ENCODE data around the gene SFTA2. TPM values are rescaled to one million over a fixed set of nuclear protein-coding genes. Genes with fewer than 3 reads are reported as not detected.

The SFTA2 gene
- polyA plus RNA-seq, 2 of the 4 experiments (the other 2 are of a cell fraction), result not detected

DNA sequence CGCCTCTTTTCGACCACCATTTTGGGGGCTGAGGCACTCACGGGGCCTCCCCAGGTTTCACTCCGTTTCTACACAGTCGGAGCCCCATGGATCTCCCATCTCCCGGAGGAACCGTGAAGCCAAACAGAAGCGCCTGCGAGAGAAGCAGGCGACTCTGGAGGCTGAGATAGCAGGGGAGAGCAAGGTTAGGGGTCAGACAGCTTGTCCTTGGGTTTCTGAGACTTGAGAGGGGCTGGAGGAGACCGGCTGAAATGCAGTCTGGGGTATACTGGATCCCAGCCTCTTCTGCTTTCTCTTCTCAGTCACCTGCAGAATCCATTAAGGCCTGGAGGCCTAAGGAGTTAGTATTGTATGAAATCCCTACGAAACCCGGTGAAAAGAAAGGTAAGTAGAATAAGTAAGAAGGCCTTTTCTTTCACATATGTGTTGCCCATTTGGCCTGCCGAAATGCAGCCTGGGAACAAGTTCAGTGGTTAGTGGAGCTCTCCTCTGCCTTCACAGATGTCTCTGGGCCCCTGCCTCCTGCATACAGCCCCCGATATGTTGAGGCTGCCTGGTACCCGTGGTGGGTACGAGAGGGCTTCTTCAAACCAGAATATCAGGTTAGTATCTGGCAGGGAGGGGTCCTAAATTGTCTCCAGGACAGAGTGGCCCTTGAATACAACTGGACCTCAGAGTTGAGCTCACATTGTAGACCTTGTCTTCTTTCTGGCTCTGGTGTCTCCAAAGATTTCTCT lies 16.9 kb downstream of the SFTA2 start:
- Histone ChIP-seq H3K27ac (peak overlapping the region; percentile 97), H3K4me3 (peak overlapping the region; percentile 60), H3K4me1 (peaks cover 19% of the 10 kb centered on the region), H3K9me3 (no peaks in the 10 kb centered on the region), H3K4me2 (peak overlapping the region; percentile 98)
- TF ChIP-seq ZC3H11A (IDR thresholded peaks at IDR 0.05), result no peak
- no peak for TF ChIP-seq HEYL (CRISPR knock-in tag; IDR thresholded peaks at IDR 0.05)
- TF ChIP-seq POLR2AphosphoS2 (conservative IDR thresholded peaks at IDR 0.05; ENCODE audit: low read length), result no peak
- TF ChIP-seq EHF (CRISPR knock-in tag; IDR thresholded peaks at IDR 0.05), result no peak
- TF ChIP-seq CEBPB (IDR thresholded peaks at IDR 0.05), result no peak
- no peak for TF ChIP-seq FOSB (CRISPR knock-in tag; IDR thresholded peaks at IDR 0.05)
- TF ChIP-seq SREBF2 (IDR thresholded peaks at IDR 0.05), result no peak
- TF ChIP-seq SMC3 (IDR thresholded peaks at IDR 0.05), result no peak
- no peak for TF ChIP-seq NR3C1 (IDR thresholded peaks at IDR 0.05)
- TF ChIP-seq ZSCAN20 (CRISPR knock-in tag; IDR thresholded peaks at IDR 0.05), result no peak
- no peak for TF ChIP-seq EP300 (IDR thresholded peaks at IDR 0.05)
- no peak for TF ChIP-seq JUN (IDR thresholded peaks at IDR 0.05)
- no peak for TF ChIP-seq JUNB (IDR thresholded peaks at IDR 0.05)
- no peak for TF ChIP-seq CBX2 (IDR thresholded peaks at IDR 0.05; ENCODE audit: borderline replicate concordance, low read depth)
- no peak for TF ChIP-seq FOSL2 (IDR thresholded peaks at IDR 0.05)
- TF ChIP-seq FOSL2 (CRISPR knock-in tag; IDR thresholded peaks at IDR 0.05), result no peak
- FAIRE-seq (no peak), ATAC-seq (peak in 1 of 2 experiments; percentile 4; a peak in 2 of 6 replicates), DNase-seq (ENCODE audit: low read depth in 1 of 2, low spot score in 1 of 2) (no peak)
- ChIA-PET POLR2A (interaction anchor here (1.4 to 1.7 kb wide), 3 partner anchors 155 to 165 kb away, joined by 7 to 10 read pairs (median 7); no protein-coding TSS in a partner anchor), CTCF (interaction anchor here (0.5 to 8.1 kb wide), 50 partner anchors 8 to 279 kb away, joined by 3 to 143 read pairs (median 4); partner anchors contain the start of genes GTF2H4, MUCL3 and PSORS1C1)
- 76% methylated on average over 17 of the region's 17 CpGs for WGBS (ENCODE audit: missing lambda C conversion rate)

DNA sequence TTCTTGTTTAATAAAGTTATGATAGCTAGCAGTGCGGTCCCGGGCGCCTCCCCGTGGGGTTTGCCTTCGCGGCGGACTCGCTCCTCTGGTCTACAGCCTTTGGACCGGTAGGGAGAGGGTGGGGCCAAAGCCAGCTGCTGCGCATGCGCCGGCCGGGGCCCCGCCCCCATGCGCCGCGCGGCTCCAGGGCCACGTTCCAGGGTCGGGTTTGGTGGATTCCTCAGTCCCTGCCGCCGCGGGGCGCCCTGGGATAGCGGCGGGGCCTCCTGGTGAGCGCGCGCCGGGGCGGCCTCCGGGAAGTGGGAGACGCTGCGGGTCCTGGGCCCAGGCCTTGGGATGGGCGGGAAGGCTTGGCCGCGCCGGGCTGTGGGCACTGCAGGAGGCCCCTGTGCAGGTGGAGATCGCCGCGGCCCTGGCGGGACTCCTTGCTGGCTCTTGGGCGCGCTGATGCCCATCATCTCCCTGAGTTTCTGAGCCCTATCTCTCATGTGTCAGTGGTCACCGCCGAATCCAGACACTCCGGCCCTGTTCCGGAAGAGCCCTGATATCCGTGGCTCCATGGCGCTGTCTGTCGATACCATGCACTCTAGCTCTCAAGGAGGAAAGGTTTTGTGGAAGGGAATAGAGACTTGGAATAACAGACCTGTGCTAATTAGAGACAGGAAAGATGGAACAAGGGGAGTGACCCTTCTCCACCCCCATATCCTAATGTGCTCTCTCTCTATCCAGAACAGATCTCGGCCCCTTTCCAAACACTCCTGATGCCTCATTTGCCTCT lies 17.7 kb downstream of the SFTA2 start, which contains the start of gene VARS2:
TSS of gene VARS2 (plus strand) at position 163 of the 778 bp plus-strand sequence. CDS start at position 762, 599 bp downstream.
- ChIA-PET POLR2A (interaction anchor here (0.9 to 1.8 kb wide), 5 partner anchors 86 to 170 kb away, joined by 3 to 10 read pairs (median 4); partner anchors contain the start of gene IER3), CTCF (interaction anchor here (0.5 to 8.1 kb wide), 46 partner anchors 7 to 235 kb away, joined by 3 to 143 read pairs (median 5); partner anchors contain the start of genes GTF2H4, MUCL3 and PSORS1C1)
- peak; percentile 86 to 88 for DNase-seq (ENCODE audit: low read depth in 1 of 2, low spot score in 1 of 2)
- peak; percentile 87 to 93 for ATAC-seq
- Histone ChIP-seq H3K4me2 (peak within 1 kb of the TSS; percentile 98), H3K27ac (peak within 1 kb of the TSS; percentile 97), H3K4me3 (peak within 1 kb of the TSS; percentile 60), H3K4me1 (peaks cover 19% of the 10 kb centered on the region), H3K9me3 (no peaks in the 10 kb centered on the region)
- whole genome bisulfite sequencing (ENCODE audit: missing lambda C conversion rate), result 4% methylated on average over 14 of the region's 52 CpGs
- FAIRE-seq, result no peak
- peak in 1 of 2 experiments; percentile 92; a peak in 3 of 5 replicates for TF ChIP-seq JUN (IDR thresholded peaks at IDR 0.05)
- no peak for TF ChIP-seq KDM5A (IDR thresholded peaks at IDR 0.05)
- TF ChIP-seq RARB (CRISPR knock-in tag; IDR thresholded peaks at IDR 0.05), result no peak
- TF ChIP-seq RAD21 (conservative IDR thresholded peaks at IDR 0.05 in 1 of 2, IDR thresholded peaks at IDR 0.05 in 1 of 2), result peak; percentile 33 to 56
- TF ChIP-seq BHLHE40 (IDR thresholded peaks at IDR 0.05; ENCODE audit: low read depth, low read length), result no peak
- TF ChIP-seq, protein P1, sequence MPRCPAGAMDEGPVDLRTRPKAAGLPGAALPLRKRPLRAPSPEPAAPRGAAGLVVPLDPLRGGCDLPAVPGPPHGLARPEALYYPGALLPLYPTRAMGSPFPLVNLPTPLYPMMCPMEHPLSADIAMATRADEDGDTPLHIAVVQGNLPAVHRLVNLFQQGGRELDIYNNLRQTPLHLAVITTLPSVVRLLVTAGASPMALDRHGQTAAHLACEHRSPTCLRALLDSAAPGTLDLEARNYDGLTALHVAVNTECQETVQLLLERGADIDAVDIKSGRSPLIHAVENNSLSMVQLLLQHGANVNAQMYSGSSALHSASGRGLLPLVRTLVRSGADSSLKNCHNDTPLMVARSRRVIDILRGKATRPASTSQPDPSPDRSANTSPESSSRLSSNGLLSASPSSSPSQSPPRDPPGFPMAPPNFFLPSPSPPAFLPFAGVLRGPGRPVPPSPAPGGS (IDR thresholded peaks at IDR 0.05), result peak; percentile 81; the same call in 2 of the 3 replicates
- TF ChIP-seq, protein P2, sequence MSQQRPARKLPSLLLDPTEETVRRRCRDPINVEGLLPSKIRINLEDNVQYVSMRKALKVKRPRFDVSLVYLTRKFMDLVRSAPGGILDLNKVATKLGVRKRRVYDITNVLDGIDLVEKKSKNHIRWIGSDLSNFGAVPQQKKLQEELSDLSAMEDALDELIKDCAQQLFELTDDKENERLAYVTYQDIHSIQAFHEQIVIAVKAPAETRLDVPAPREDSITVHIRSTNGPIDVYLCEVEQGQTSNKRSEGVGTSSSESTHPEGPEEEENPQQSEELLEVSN (IDR thresholded peaks at IDR 0.05; ENCODE audit: borderline replicate concordance, low read depth), result peak; percentile 72
- TF ChIP-seq, protein P3, sequence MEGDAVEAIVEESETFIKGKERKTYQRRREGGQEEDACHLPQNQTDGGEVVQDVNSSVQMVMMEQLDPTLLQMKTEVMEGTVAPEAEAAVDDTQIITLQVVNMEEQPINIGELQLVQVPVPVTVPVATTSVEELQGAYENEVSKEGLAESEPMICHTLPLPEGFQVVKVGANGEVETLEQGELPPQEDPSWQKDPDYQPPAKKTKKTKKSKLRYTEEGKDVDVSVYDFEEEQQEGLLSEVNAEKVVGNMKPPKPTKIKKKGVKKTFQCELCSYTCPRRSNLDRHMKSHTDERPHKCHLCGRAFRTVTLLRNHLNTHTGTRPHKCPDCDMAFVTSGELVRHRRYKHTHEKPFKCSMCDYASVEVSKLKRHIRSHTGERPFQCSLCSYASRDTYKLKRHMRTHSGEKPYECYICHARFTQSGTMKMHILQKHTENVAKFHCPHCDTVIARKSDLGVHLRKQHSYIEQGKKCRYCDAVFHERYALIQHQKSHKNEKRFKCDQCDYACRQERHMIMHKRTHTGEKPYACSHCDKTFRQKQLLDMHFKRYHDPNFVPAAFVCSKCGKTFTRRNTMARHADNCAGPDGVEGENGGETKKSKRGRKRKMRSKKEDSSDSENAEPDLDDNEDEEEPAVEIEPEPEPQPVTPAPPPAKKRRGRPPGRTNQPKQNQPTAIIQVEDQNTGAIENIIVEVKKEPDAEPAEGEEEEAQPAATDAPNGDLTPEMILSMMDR (IDR thresholded peaks at IDR 0.05), result peak; percentile 44; the same call in 2 of the 3 replicates
- TF ChIP-seq PHF8 (IDR thresholded peaks at IDR 0.05; ENCODE audit: borderline replicate concordance, low read depth), result peak; percentile 56; the same call in 1 of the 2 replicates
- peak; percentile 68 for TF ChIP-seq POLR2A (IDR thresholded peaks at IDR 0.05; ENCODE audit: low read length)
- TF ChIP-seq, protein P4, sequence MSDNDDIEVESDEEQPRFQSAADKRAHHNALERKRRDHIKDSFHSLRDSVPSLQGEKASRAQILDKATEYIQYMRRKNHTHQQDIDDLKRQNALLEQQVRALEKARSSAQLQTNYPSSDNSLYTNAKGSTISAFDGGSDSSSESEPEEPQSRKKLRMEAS (IDR thresholded peaks at IDR 0.05), result peak; percentile 77

Measured in A549 (cell line).